ENCODE results near the gene ALG12.

GRCh38 chr22:49881856-49882255 lies 36.4 kb downstream of the ALG12 start:
- TF ChIP-seq CTCF (conservative IDR thresholded peaks at IDR 0.05; ENCODE audit: low read depth, low read length) (no peak), MAFK (IDR thresholded peaks at IDR 0.05; ENCODE audit: low read depth, low read length) (no peak), MAZ (IDR thresholded peaks at IDR 0.05; ENCODE audit: borderline replicate concordance, low read depth, low read length) (no peak), RAD21 (IDR thresholded peaks at IDR 0.05; ENCODE audit: low read length) (no peak), POLR2A (IDR thresholded peaks at IDR 0.05; ENCODE audit: low read depth, low read length) (no peak), ELK1 (IDR thresholded peaks at IDR 0.05; ENCODE audit: borderline replicate concordance, low read depth, low read length) (no peak)

All from IMR-90 (cell line).